OCI-LY3 (cell line): ENCODE data around the gene GRM8.

ENCODE experiments used
- H2AFZ ChIP-seq: fragments of 200-600, 300-600 bp; shearing (Covaris generic); 2 replicates; pipeline ENCODE4 v1.6.0; 2014; ENCODE audit warnings: antibody characterized with exemption, low read depth, low read length
- H3K27ac ChIP-seq: fragments of 200-600, 300-600 bp; sonication (generic); 2 replicates; pipeline ENCODE4 v1.5.1; 2014; ENCODE audit warnings: mild to moderate bottlenecking, low read length, moderate library complexity, mixed read lengths
- H3K27me3 ChIP-seq: fragments of 200-600, 300-600 bp; sonication (generic); 2 replicates; pipeline ENCODE4 v1.6.1; 2014; ENCODE audit warnings: low read depth, low read length, mixed read lengths
- H3K36me3 ChIP-seq: fragments of 200-600, 300-600 bp; sonication (generic); replicated peaks from 2 replicates; pipeline ENCODE3; 2014; ENCODE audit warnings: low read depth, low read length, mixed read lengths
- H3K4me1 ChIP-seq: fragments of 300-600, 200-600 bp; sonication (generic); 2 replicates; pipeline ENCODE4 v1.6.1; 2014; ENCODE audit warnings: low read length, mixed read lengths
- H3K4me2 ChIP-seq: fragments of 200-600, 300-600 bp; sonication (generic); 2 replicates; pipeline ENCODE4 v1.6.1; 2014; ENCODE audit warnings: low read length, mixed read lengths
- H3K4me3 ChIP-seq: fragments of 300-600, 200-600 bp; sonication (generic); 2 replicates; pipeline ENCODE4 v1.5.1; 2014; ENCODE audit warnings: antibody characterized with exemption, mild to moderate bottlenecking, low read length, moderate library complexity
- H3K79me2 ChIP-seq: fragments of 300-600, 200-600 bp; shearing (Covaris generic); 2 replicates; pipeline ENCODE4 v1.6.1; 2014; ENCODE audit warnings: mild to moderate bottlenecking, low read length, mixed read lengths
- H3K9ac ChIP-seq: fragments of 300-600, 200-600 bp; shearing (Covaris generic); 2 replicates; pipeline ENCODE4 v1.6.0; 2014; ENCODE audit warnings: mild to moderate bottlenecking, low read length, moderate library complexity
- H3K9me3 ChIP-seq: fragments of 200-600, 300-600 bp; shearing (Covaris generic); 2 replicates; pipeline ENCODE4 v1.6.1; 2014; ENCODE audit warnings: low read length, mixed read lengths; ENCODE audit not compliant: insufficient read depth
- H4K20me1 ChIP-seq: fragments of 200-600, 300-600 bp; sonication (generic); 2 replicates; pipeline ENCODE4 v1.6.1; 2016; ENCODE audit warnings: low read length, mixed read lengths; ENCODE audit not compliant: insufficient read depth
- CTCF ChIP-seq: fragments of 200-600, 300-600 bp; sonication (generic); IDR thresholded peaks from 2 replicates; pipeline ENCODE4 v1.5.1; 2014; ENCODE audit warnings: antibody characterized with exemption, low read length, low read depth
- EZH2phosphoT487 ChIP-seq: fragments of 200-600 bp; shearing (Covaris generic); IDR thresholded peaks from 2 replicates; pipeline ENCODE4 v1.6.1; 2018; ENCODE audit warnings: antibody characterized with exemption, mixed run types, low read depth

Gene GRM8

DNA sequence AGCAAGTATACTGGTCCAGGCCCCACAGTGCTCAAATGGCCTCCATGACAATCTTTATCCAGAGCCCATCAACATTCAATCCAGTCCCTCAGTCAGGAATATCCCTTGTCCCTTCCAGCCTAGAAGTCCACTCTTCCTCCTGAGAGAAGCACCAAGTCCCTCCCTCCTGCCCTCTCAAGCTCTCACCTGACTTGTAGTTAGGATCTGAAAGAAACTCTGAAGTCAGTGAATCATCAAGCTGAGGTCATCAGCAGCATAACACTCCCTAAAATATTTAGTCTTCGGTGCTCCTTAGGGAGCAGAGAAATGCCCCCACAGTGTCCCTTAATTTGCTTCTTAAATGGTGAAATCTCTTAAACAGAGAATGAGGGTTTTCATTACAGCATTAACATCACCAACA is 31.0 kb downstream of the GRM8 start:
- Histone ChIP-seq H3K9me3 (no peaks in the 10 kb centered on the region), H4K20me1 (no peaks in the 10 kb centered on the region), H3K36me3 (no peaks in the 10 kb centered on the region), H3K27ac (no peak overlapping the region), H3K79me2 (no peaks in the 10 kb centered on the region), H3K4me3 (no peak overlapping the region), H3K4me1 (no peaks in the 10 kb centered on the region), H2AFZ (no peak overlapping the region), H3K9ac (no peak overlapping the region), H3K4me2 (no peak overlapping the region), H3K27me3 (no peaks in the 10 kb centered on the region)
- no peak for TF ChIP-seq CTCF
- no peak for TF ChIP-seq EZH2phosphoT487

GRCh38 chr7:127214956-127215718 is 37.6 kb downstream of the GRM8 start:
- no peak overlapping the region for H3K4me2 ChIP-seq
- H3K27ac ChIP-seq, result no peak overlapping the region
- no peak overlapping the region for H3K4me3 ChIP-seq
- no peaks in the 10 kb centered on the region for H3K79me2 ChIP-seq
- H3K4me1 ChIP-seq, result no peaks in the 10 kb centered on the region
- no peaks in the 10 kb centered on the region for H4K20me1 ChIP-seq
- H3K27me3 ChIP-seq, result no peaks in the 10 kb centered on the region
- TF ChIP-seq CTCF (no peak), EZH2phosphoT487 (no peak)
- no peak overlapping the region for H2AFZ ChIP-seq
- H3K36me3 ChIP-seq, result no peaks in the 10 kb centered on the region
- H3K9me3 ChIP-seq, result no peaks in the 10 kb centered on the region
- H3K9ac ChIP-seq, result no peak overlapping the region

DNA sequence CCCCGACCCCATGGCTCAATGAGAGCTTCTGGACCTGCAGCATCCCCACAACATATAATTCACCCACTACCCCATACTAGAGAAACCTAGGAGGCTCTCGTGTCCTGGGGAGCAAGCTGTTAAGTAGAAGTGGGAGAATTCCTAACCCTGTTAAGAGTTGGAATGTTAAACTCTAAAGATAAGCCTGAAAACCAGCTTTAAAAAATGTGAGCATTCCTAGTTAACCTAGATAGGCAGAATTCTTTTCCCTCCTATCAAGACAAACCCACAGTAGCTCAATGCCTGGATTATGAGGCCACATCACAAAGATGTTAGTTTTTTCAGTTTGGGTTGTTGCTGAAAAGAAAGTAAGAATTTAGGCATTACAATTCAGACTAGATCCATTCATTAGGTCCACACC is 42.9 kb downstream of the GRM8 start:
- Histone ChIP-seq H3K27ac (no peak overlapping the region), H3K9me3 (no peaks in the 10 kb centered on the region), H3K4me2 (no peak overlapping the region), H3K79me2 (no peaks in the 10 kb centered on the region), H3K27me3 (peaks cover 3% of the 10 kb centered on the region; the same call in 1 of the 2 replicates), H3K4me3 (no peak overlapping the region), H3K9ac (no peak overlapping the region), H3K4me1 (no peaks in the 10 kb centered on the region), H3K36me3 (no peaks in the 10 kb centered on the region), H4K20me1 (no peaks in the 10 kb centered on the region), H2AFZ (no peak overlapping the region)
- no peak for TF ChIP-seq EZH2phosphoT487
- TF ChIP-seq CTCF, result no peak

DNA sequence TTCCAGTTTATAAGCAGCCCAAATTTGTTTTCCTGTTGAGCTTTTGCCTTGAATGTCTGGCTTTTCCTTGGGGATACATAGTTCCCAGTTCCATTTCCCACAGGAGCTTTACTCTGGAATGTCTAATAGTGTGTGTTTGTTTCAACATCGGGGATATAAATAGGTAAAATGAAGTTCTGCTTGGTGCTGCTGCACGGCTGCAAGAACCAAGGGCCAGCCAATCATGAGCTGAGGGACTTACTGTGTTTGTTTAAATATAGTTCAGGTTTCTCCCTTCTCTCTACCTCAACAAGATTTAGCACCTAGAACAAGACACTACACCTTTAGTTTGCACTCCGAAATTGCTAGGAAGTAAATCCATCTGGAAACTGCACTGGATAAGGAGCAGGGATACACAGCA is 43.9 kb downstream of the GRM8 start:
- H3K27me3 ChIP-seq, result peaks cover 3% of the 10 kb centered on the region; the same call in 1 of the 2 replicates
- H3K4me1 ChIP-seq, result no peaks in the 10 kb centered on the region
- H3K9me3 ChIP-seq, result no peaks in the 10 kb centered on the region
- H3K4me2 ChIP-seq, result no peak overlapping the region
- no peak overlapping the region for H3K9ac ChIP-seq
- TF ChIP-seq EZH2phosphoT487 (no peak), CTCF (no peak)
- H3K27ac ChIP-seq, result no peak overlapping the region
- no peaks in the 10 kb centered on the region for H3K79me2 ChIP-seq
- H3K4me3 ChIP-seq, result no peak overlapping the region
- no peak overlapping the region for H2AFZ ChIP-seq
- H4K20me1 ChIP-seq, result no peaks in the 10 kb centered on the region
- H3K36me3 ChIP-seq, result no peaks in the 10 kb centered on the region
